Hematopoietic multipotent progenitor cell treated with erythropoietin and hydrocortisone succinate and interleukin-3 and kit ligand, for 17 days (in vitro differentiated cells): Measurements from ENCODE around the gene KDSR.

Experiments
- DNase-seq: peaks from one replicate; pipeline ENCODE4 v3.0.0-alpha.2; 2015; ENCODE audit warnings: low spot score

Gene KDSR

GRCh38 chr18:63284173-63284799 lies 82.7 kb downstream of the KDSR start:
- no peak for DNase-seq

DNA sequence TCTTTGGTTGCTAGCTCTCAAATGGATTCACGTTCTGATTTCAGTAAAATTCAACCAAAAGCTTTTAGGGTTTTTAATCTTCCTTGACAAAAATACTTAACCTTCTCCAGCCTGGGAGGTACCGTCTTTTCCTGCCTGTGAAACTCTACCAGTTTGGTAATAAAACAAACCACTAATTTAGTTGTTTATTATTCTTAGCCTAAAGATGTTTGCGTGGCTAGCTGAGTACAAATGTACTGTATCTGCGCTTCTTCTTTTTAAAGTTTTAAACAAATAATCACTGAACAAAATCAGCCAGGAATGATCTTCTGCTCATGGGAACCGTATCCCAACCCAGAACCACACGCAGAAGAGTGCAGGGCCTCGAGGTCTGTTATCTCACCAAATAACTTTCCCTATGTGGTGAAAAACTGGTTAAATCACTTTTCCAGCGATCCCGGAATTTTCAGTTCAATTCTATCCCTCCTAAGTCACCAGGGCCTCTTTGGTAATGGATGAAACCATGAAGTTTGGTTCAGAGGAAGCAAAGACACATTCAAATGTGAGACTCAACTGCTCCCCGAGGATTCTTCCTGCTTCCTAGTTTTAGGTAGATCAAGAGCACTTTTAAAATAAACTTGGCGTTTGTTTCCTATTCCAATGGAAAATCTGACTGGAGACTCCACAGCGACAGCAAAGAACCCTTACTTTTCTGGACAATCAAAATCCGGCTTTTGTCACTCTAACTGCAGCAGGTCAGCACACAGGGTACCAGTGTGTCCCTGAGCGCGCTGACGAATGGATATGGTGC lies 83.5 kb downstream of the KDSR start:
- DNase-seq: no peak

DNA sequence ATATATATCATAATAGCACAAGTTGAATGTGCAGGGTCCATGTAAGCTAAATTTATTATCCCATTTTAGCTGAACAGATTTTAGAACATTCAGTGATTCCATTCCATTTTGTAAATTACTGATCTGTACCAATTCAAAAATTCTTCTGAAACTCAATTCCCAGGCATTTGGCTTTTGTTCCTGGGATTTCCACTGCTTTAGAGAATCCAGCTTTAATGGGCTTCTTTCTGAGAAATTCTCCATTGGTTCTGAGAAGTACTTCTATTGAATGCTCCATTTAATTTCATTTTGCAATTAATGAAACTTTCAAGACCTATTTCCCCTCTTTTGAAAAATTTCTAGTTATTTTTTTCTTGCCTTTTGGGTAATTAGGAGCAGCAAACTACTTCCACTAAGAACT lies 84.2 kb downstream of the KDSR start:
- no peak for DNase-seq
